Glutamatergic neuron (in vitro differentiated cells): ENCODE results near the gene DNAH6. TPM values are rescaled to one million over a fixed set of nuclear protein-coding genes. Genes with fewer than 3 reads are reported as not detected.

Experiments
- DNase-seq: peaks from one replicate; pipeline ENCODE4 v3.0.0; 2022
- H3K27ac Mint-ChIP-seq: one replicate; pipeline ENCODE4 v1.8.0; 2020; ENCODE audit warnings: mild to moderate bottlenecking, mixed read lengths, inconsistent platforms; ENCODE audit not compliant: unreplicated experiment
- H3K27me3 Mint-ChIP-seq: one replicate; pipeline ENCODE4 v1.8.0; 2020; ENCODE audit warnings: mild to moderate bottlenecking, moderate library complexity, mixed read lengths, inconsistent platforms; ENCODE audit not compliant: unreplicated experiment
- H3K36me3 Mint-ChIP-seq: one replicate; pipeline ENCODE4 v1.8.0; 2020; ENCODE audit warnings: mild to moderate bottlenecking, mixed read lengths, inconsistent platforms; ENCODE audit not compliant: unreplicated experiment
- H3K4me1 Mint-ChIP-seq: one replicate; pipeline ENCODE4 v1.8.0; 2020; ENCODE audit warnings: mild to moderate bottlenecking, low read depth, mixed read lengths, inconsistent platforms; ENCODE audit not compliant: unreplicated experiment
- H3K4me3 Mint-ChIP-seq: one replicate; pipeline ENCODE4 v1.8.0; 2020; ENCODE audit warnings: mild to moderate bottlenecking, mixed read lengths, inconsistent platforms; ENCODE audit not compliant: unreplicated experiment
- H3K9me3 Mint-ChIP-seq: one replicate; pipeline ENCODE4 v1.8.0; 2020; ENCODE audit warnings: mild to moderate bottlenecking, moderate library complexity, mixed read lengths, inconsistent platforms; ENCODE audit not compliant: unreplicated experiment
- total RNA-seq: library from RNA; stranded (reverse); fragmentation: NEBNext Ultra II Directional; extraction: Animal tissue kit (Norgen Biotek cat#: 25700); gene quantifications from one replicate; pipeline ENCODE4 v1.2.1, GENCODE V29; 2021; ENCODE audit not compliant: unreplicated experiment
- TF ChIP-seq, protein P1 (sequence below): fragments of 200-600 bp; sonication (generic); IDR thresholded peaks from one replicate; pipeline ENCODE4 v1.5.0; 2021; ENCODE audit not compliant: partially characterized antibody, unreplicated experiment

The DNAH6 gene
- total RNA-seq, 1 donor from 2014 or later = 0.86 TPM

DNA sequence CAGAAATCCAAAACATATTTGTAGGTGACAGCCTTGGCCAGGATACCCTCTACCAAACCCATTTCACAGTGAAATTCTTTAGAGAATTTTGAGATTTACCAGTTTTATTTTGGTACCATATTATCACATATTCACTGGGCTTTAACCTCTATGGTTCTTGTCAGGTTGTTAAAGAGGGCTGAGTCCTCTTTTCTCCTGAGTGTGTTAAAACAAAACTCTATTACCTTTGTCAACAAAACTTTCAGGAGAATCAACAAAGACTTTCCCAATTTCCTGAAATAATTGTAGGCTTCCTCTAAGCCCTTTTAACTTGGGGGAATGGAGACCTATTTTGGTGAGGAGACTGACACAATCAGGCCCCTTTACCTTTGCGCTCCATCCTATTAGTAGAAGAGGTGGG, 209.4 kb downstream of the DNAH6 start:
- H3K27me3 Mint-ChIP-seq = peaks cover 2% of the 10 kb centered on the region
- TF ChIP-seq, protein P1, sequence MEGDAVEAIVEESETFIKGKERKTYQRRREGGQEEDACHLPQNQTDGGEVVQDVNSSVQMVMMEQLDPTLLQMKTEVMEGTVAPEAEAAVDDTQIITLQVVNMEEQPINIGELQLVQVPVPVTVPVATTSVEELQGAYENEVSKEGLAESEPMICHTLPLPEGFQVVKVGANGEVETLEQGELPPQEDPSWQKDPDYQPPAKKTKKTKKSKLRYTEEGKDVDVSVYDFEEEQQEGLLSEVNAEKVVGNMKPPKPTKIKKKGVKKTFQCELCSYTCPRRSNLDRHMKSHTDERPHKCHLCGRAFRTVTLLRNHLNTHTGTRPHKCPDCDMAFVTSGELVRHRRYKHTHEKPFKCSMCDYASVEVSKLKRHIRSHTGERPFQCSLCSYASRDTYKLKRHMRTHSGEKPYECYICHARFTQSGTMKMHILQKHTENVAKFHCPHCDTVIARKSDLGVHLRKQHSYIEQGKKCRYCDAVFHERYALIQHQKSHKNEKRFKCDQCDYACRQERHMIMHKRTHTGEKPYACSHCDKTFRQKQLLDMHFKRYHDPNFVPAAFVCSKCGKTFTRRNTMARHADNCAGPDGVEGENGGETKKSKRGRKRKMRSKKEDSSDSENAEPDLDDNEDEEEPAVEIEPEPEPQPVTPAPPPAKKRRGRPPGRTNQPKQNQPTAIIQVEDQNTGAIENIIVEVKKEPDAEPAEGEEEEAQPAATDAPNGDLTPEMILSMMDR = no peak
- no peaks in the 10 kb centered on the region for H3K36me3 Mint-ChIP-seq

DNA sequence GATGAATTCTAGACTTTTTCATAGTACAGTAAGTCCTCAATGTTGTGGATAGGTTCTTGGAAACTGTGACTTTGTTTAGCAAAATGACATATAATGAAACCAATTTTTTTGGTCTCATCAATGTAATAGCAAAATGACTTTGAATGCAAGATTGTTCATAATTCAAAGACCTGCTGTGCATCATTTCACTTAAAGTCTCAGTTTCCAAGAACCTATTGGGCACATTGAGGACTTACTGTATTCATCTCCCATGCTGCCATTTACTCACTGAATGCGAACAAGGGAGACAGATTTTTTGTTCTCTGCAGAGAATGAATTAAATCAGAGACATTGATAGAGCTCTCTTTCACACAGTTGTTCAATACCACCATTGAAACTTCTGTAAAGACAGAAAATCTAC, 211.0 kb downstream of the DNAH6 start:
- TF ChIP-seq, protein P1 = no peak
- H3K36me3 Mint-ChIP-seq = no peaks in the 10 kb centered on the region
- H3K27ac Mint-ChIP-seq = no peak overlapping the region
- no peak overlapping the region for H3K4me3 Mint-ChIP-seq
- H3K9me3 Mint-ChIP-seq = no peaks in the 10 kb centered on the region
- peaks cover 2% of the 10 kb centered on the region for H3K27me3 Mint-ChIP-seq
- DNase-seq = no peak
- no peaks in the 10 kb centered on the region for H3K4me1 Mint-ChIP-seq

More for the DNA sequence above, 209.4 kb downstream of the DNAH6 start:
- H3K4me3 Mint-ChIP-seq = no peak overlapping the region
- H3K9me3 Mint-ChIP-seq = no peaks in the 10 kb centered on the region
- H3K4me1 Mint-ChIP-seq = no peaks in the 10 kb centered on the region
- no peak overlapping the region for H3K27ac Mint-ChIP-seq
- DNase-seq = no peak

DNA sequence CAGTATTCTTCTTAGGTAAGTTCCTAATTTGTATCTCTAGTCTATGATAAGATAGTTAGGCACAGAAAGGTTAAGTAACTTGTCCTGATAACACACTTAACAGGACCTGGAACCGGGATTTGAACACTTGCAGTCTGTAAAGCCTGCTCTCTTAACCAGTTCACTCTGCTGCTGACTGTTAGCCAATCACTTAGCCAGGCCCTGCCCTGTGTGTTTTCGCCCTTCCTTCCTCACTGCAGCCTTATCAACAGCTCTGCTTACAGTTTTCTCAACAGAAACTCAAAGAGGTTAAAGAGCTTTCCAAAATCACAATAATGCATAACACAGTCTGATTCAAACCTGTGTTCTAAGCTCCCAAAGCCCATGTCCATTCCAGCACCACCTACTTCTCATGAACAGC, 212.9 kb downstream of the DNAH6 start:
- H3K4me1 Mint-ChIP-seq = no peaks in the 10 kb centered on the region
- DNase-seq = no peak
- no peaks in the 10 kb centered on the region for H3K9me3 Mint-ChIP-seq
- no peaks in the 10 kb centered on the region for H3K27me3 Mint-ChIP-seq
- H3K27ac Mint-ChIP-seq = no peak overlapping the region
- TF ChIP-seq, protein P1 = no peak
- H3K4me3 Mint-ChIP-seq = no peak overlapping the region
- no peaks in the 10 kb centered on the region for H3K36me3 Mint-ChIP-seq

DNA sequence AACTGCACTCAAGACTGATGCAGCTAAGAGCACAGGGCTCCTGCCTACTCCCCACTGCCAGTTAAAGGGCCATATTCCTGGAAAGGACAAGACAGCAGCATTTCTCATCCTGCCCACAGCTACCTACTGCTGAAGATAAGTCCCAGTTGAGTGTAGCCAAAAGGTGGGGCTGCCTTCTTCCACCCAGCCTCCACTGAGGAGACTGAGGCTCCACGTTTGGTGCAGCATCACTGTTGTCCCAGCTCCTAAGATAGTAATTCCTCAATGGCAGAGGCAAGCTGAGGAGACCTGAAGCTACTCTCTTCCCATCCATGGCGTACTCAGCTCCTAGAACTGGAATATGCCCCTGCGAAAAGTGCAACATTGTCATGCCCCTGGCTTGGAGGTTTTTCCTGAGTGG, 214.9 kb downstream of the DNAH6 start:
- Mint-ChIP-seq H3K9me3 (no peaks in the 10 kb centered on the region), H3K27me3 (no peaks in the 10 kb centered on the region), H3K27ac (no peak overlapping the region), H3K4me3 (no peak overlapping the region), H3K4me1 (no peaks in the 10 kb centered on the region), H3K36me3 (no peaks in the 10 kb centered on the region)
- TF ChIP-seq, protein P1 = no peak
- no peak for DNase-seq

DNA sequence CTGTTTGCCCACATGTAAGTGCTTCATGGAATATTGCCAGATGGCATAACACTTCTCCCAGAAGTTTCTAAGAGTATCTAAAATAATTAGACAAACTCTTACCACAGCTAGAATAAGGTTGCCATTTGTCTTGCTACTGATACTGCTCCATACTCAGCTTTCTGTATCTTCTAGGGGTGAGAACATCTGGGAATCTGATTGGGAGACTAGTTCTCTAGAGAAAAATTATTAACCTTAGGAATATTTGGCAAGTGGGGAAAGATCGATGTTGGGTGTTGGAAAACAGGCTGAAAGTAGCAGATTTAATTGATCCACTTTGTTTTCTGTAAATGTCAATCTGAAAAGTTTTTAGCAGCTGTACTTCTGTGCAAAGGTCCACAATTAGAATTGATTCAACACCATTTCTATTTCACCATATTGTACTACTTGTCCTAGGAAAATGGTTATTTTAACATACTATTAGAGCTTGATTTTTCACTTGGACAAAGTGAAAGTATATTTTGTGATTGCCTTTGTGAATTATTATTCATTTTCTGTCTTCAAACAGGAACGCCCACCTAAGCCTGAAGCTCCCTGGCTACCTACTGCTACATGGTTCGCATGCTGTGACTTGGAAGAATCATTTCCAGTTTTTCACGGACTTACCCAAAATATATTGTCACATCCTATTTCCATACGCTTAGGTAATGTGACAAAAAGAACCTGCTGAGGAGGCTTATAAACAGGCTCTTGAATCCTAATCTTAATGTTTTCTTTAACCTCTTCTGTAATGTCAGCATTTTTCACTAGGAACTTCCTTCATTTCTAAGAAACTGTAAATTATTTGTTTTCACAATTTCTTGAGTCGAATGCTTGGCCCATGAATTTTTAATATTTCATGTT, 216.8 kb downstream of the DNAH6 start:
- no peaks in the 10 kb centered on the region for H3K9me3 Mint-ChIP-seq
- H3K27me3 Mint-ChIP-seq = no peaks in the 10 kb centered on the region
- TF ChIP-seq, protein P1 = no peak
- no peak for DNase-seq
- no peak overlapping the region for H3K4me3 Mint-ChIP-seq
- H3K27ac Mint-ChIP-seq = no peak overlapping the region
- H3K36me3 Mint-ChIP-seq = peaks cover 7% of the 10 kb centered on the region
- H3K4me1 Mint-ChIP-seq = no peaks in the 10 kb centered on the region
